IPS-15b (cell line): ENCODE data around the gene PTGFRN.

Source experiments
- H3K27me3 ChIP-seq: one replicate; pipeline ENCODE4 v1.6.1; 2013; ENCODE audit warnings: low read length; ENCODE audit not compliant: control insufficient read depth, insufficient read depth
- H3K36me3 ChIP-seq: one replicate; pipeline ENCODE4 v1.6.1; 2013; ENCODE audit warnings: low read length; ENCODE audit not compliant: control insufficient read depth, insufficient read depth
- H3K4me1 ChIP-seq: one replicate; pipeline ENCODE4 v1.6.1; 2013; ENCODE audit warnings: mild to moderate bottlenecking, low read length; ENCODE audit not compliant: control insufficient read depth, insufficient read depth
- H3K4me3 ChIP-seq: one replicate; pipeline ENCODE4 v1.5.1; 2013; ENCODE audit warnings: low read depth, low read length
- H3K9ac ChIP-seq: one replicate; pipeline ENCODE4 v1.6.1; 2013; ENCODE audit warnings: low read depth, mild to moderate bottlenecking, low read length
- H3K9me3 ChIP-seq: one replicate; pipeline ENCODE4 v1.6.1; 2013; ENCODE audit warnings: mild to moderate bottlenecking, low read length; ENCODE audit not compliant: control insufficient read depth, insufficient read depth

Gene PTGFRN

DNA sequence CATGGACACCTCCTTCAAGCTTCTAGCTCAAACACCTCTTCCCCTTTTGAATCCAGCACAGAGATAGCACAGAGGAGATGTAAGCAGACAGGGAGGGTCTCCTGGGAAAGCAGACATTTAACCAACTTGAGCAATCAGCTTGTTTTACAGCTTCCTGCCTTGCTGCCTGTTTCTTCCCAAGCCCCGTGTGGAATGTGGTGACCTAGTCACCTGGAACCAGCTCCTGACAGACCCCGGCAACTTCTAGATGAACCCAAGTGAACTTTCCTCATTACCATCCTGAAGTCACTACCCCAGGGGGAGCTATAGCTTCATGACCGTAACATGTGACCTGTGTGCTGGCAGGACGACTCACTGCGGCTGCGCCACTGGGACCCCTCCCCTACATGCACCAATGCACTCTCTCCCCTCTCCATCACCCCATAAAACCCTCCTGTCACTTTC lies 126.3 kb downstream of the PTGFRN start:
- Histone ChIP-seq H3K36me3 (no peaks in the 10 kb centered on the region), H3K9ac (no peak overlapping the region), H3K9me3 (no peaks in the 10 kb centered on the region), H3K4me3 (no peak overlapping the region), H3K27me3 (no peaks in the 10 kb centered on the region), H3K4me1 (peaks cover 5% of the 10 kb centered on the region)

DNA sequence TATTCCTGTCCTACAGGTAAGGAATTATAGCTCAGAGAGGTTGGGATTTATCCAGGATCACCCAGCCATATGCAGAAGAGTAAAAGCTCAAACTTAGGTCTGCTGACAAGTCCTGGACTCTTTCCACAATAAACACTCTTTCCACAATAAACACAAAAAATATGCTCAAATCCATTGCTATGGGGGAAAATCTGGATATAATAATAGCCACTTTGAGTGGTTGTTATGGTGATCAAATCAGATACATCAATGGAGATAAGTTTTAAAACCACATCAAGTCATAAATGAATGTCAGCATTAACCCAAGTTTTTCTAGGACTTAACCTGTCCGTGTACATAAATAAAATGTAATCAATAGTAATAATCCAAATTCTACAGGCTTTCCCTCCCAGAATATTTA lies 128.1 kb downstream of the PTGFRN start:
- no peak overlapping the region for H3K4me3 ChIP-seq
- H3K36me3 ChIP-seq = no peaks in the 10 kb centered on the region
- no peaks in the 10 kb centered on the region for H3K27me3 ChIP-seq
- no peaks in the 10 kb centered on the region for H3K9me3 ChIP-seq
- H3K9ac ChIP-seq = no peak overlapping the region
- peaks cover 5% of the 10 kb centered on the region for H3K4me1 ChIP-seq

DNA sequence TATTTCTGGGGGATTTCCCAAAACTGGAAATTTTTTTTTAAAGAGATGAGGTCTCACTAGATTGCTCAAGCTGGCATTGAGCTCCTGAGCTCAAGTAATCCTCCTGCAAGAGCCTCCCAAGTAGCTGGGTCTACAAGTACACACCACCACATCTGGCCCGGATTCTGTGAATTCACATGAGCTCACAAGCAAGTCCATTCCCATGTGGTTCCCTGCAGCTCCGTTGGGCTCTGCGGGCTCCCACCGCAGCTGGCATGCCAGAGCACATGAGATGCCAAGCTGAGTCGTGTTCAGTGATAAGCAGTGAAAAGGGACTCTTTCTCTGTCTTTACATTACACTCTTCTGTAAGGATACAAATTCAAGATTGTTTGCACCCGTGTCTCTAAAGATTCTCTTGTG lies 128.5 kb downstream of the PTGFRN start:
- H3K9ac ChIP-seq = no peak overlapping the region
- no peaks in the 10 kb centered on the region for H3K9me3 ChIP-seq
- H3K27me3 ChIP-seq = no peaks in the 10 kb centered on the region
- H3K4me3 ChIP-seq = no peak overlapping the region
- no peaks in the 10 kb centered on the region for H3K36me3 ChIP-seq
- peaks cover 5% of the 10 kb centered on the region for H3K4me1 ChIP-seq
